MM.1S (cell line): ENCODE results near the gene TMEM225.

Experiments used
- DNase-seq: peaks from one replicate; pipeline ENCODE4 v3.0.0-alpha.2; 2015
- H2AFZ ChIP-seq: fragments of 300-600 bp; sonication (generic); 2 replicates; pipeline ENCODE4 v1.6.0; 2016; ENCODE audit warnings: antibody characterized with exemption, low read length
- H3F3A ChIP-seq: fragments of 300-600 bp; sonication (generic); 2 replicates; pipeline ENCODE4 v1.6.1; 2016; ENCODE audit warnings: mild to moderate bottlenecking, antibody characterized with exemption, low read length, moderate library complexity, mixed read lengths; ENCODE audit not compliant: insufficient read depth
- H3K27ac ChIP-seq: fragments of 300-600 bp; sonication (generic); 2 replicates; pipeline ENCODE4 v1.5.1; 2016; ENCODE audit warnings: mild to moderate bottlenecking, low read length
- H3K27me3 ChIP-seq: fragments of 300-600 bp; sonication (generic); replicated peaks from 2 replicates; pipeline ENCODE4 v1.6.0; 2016; ENCODE audit warnings: low read length; ENCODE audit not compliant: insufficient read depth
- H3K36me3 ChIP-seq: fragments of 300-600 bp; sonication (generic); replicated peaks from 2 replicates; pipeline ENCODE4 v1.6.1; 2016; ENCODE audit warnings: mild to moderate bottlenecking, low read length, mixed read lengths; ENCODE audit not compliant: insufficient read depth
- H3K4me1 ChIP-seq: fragments of 300-600 bp; sonication (generic); 2 replicates; pipeline ENCODE4 v1.6.1; 2016; ENCODE audit warnings: low read length, mixed read lengths
- H3K4me2 ChIP-seq: fragments of 300-600 bp; sonication (generic); 2 replicates; pipeline ENCODE4 v1.6.0; 2016; ENCODE audit warnings: low read depth, low read length
- H3K4me3 ChIP-seq: fragments of 300-600 bp; sonication (generic); 2 replicates; pipeline ENCODE4 v1.5.1; 2016; ENCODE audit warnings: low read length, mixed read lengths
- H3K79me2 ChIP-seq: fragments of 300-600 bp; sonication (generic); 2 replicates; pipeline ENCODE4 v1.6.1; 2016; ENCODE audit warnings: mixed run types, low read length, mixed read lengths
- H3K9ac ChIP-seq: fragments of 300-600 bp; sonication (generic); 2 replicates; pipeline ENCODE4 v1.6.1; 2016; ENCODE audit warnings: low read length, mixed read lengths
- H3K9me2 ChIP-seq: fragments of 300-600 bp; sonication (generic); replicated peaks from 2 replicates; pipeline ENCODE4 v1.6.1; 2016; ENCODE audit warnings: mild to moderate bottlenecking, low read length, mixed read lengths; ENCODE audit not compliant: insufficient read depth
- H3K9me3 ChIP-seq: fragments of 300-600 bp; sonication (generic); replicated peaks from 2 replicates; pipeline ENCODE4 v1.6.1; 2016; ENCODE audit warnings: mild to moderate bottlenecking, low read length, mixed read lengths; ENCODE audit not compliant: insufficient read depth
- H4K20me1 ChIP-seq: fragments of 300-600 bp; sonication (generic); 2 replicates; pipeline ENCODE4 v1.6.1; 2016; ENCODE audit warnings: mild to moderate bottlenecking, low read length, moderate library complexity, mixed read lengths; ENCODE audit not compliant: insufficient read depth
- CTCF ChIP-seq: fragments of 300-600 bp; sonication (generic); IDR thresholded peaks from 2 replicates; pipeline ENCODE4 v1.5.1; 2016; ENCODE audit warnings: antibody characterized with exemption, low read length, mixed read lengths
- EZH2 ChIP-seq: fragments of 300-600 bp; sonication (generic); optimal IDR thresholded peaks from 2 replicates; pipeline ENCODE3; 2017; ENCODE audit warnings: low read depth, mild to moderate bottlenecking, antibody characterized with exemption, low read length, mixed read lengths
- EZH2phosphoT487 ChIP-seq: fragments of 300-600 bp; sonication (generic); IDR thresholded peaks from 2 replicates; pipeline ENCODE4 v1.6.1; 2018; ENCODE audit warnings: antibody characterized with exemption, low read length

The TMEM225 gene

GRCh38 chr11:123859731-123860130, 25.7 kb downstream of the TMEM225 start:
- H3K4me2 ChIP-seq: no peak overlapping the region
- H3K27me3 ChIP-seq: no peaks in the 10 kb centered on the region
- H3K9me2 ChIP-seq: no peaks in the 10 kb centered on the region
- no peak overlapping the region for H3K27ac ChIP-seq
- no peaks in the 10 kb centered on the region for H3K36me3 ChIP-seq
- H3K79me2 ChIP-seq: no peaks in the 10 kb centered on the region
- no peak overlapping the region for H3K4me3 ChIP-seq
- TF ChIP-seq CTCF (no peak), EZH2phosphoT487 (no peak), EZH2 (no peak)
- no peaks in the 10 kb centered on the region for H3F3A ChIP-seq
- H3K9ac ChIP-seq: no peak overlapping the region
- H3K9me3 ChIP-seq: no peaks in the 10 kb centered on the region
- no peaks in the 10 kb centered on the region for H4K20me1 ChIP-seq
- H3K4me1 ChIP-seq: no peaks in the 10 kb centered on the region
- H2AFZ ChIP-seq: no peak overlapping the region
- no peak for DNase-seq

GRCh38 chr11:123856444-123856843, 29.0 kb downstream of the TMEM225 start:
- no peaks in the 10 kb centered on the region for H3K36me3 ChIP-seq
- H4K20me1 ChIP-seq: no peaks in the 10 kb centered on the region
- H3K79me2 ChIP-seq: no peaks in the 10 kb centered on the region
- no peak overlapping the region for H3K4me3 ChIP-seq
- no peak overlapping the region for H3K4me2 ChIP-seq
- no peak for TF ChIP-seq CTCF
- TF ChIP-seq EZH2: no peak
- TF ChIP-seq EZH2phosphoT487: no peak
- no peaks in the 10 kb centered on the region for H3K4me1 ChIP-seq
- H3K9ac ChIP-seq: no peak overlapping the region
- H3K9me3 ChIP-seq: no peaks in the 10 kb centered on the region
- H2AFZ ChIP-seq: no peak overlapping the region
- DNase-seq: no peak
- H3K27ac ChIP-seq: no peak overlapping the region
- H3K9me2 ChIP-seq: no peaks in the 10 kb centered on the region
- no peaks in the 10 kb centered on the region for H3K27me3 ChIP-seq
- H3F3A ChIP-seq: no peaks in the 10 kb centered on the region

GRCh38 chr11:123853038-123853437, 32.4 kb downstream of the TMEM225 start:
- H3K4me1 ChIP-seq: no peaks in the 10 kb centered on the region
- H3K4me3 ChIP-seq: no peak overlapping the region
- no peaks in the 10 kb centered on the region for H3K27me3 ChIP-seq
- no peaks in the 10 kb centered on the region for H3K9me3 ChIP-seq
- H3K27ac ChIP-seq: no peak overlapping the region
- no peaks in the 10 kb centered on the region for H3K9me2 ChIP-seq
- no peaks in the 10 kb centered on the region for H3F3A ChIP-seq
- no peak for TF ChIP-seq CTCF
- no peak for DNase-seq
- no peaks in the 10 kb centered on the region for H3K36me3 ChIP-seq
- H3K9ac ChIP-seq: no peak overlapping the region
- H2AFZ ChIP-seq: no peak overlapping the region
- no peak overlapping the region for H3K4me2 ChIP-seq
- H4K20me1 ChIP-seq: no peaks in the 10 kb centered on the region
- H3K79me2 ChIP-seq: no peaks in the 10 kb centered on the region

GRCh38 chr11:123852321-123852720, 33.1 kb downstream of the TMEM225 start:
- Histone ChIP-seq H2AFZ (no peak overlapping the region), H3K27ac (no peak overlapping the region), H3F3A (no peaks in the 10 kb centered on the region), H3K79me2 (no peaks in the 10 kb centered on the region), H3K27me3 (no peaks in the 10 kb centered on the region), H4K20me1 (no peaks in the 10 kb centered on the region), H3K4me3 (no peak overlapping the region), H3K36me3 (no peaks in the 10 kb centered on the region), H3K9me2 (no peaks in the 10 kb centered on the region), H3K4me2 (no peak overlapping the region), H3K9me3 (no peaks in the 10 kb centered on the region), H3K4me1 (no peaks in the 10 kb centered on the region), H3K9ac (no peak overlapping the region)
- no peak for DNase-seq
- TF ChIP-seq EZH2phosphoT487: no peak
- no peak for TF ChIP-seq EZH2
- TF ChIP-seq CTCF: no peak
